CD14-positive monocyte (primary cell): Measurements from ENCODE around the gene SMS. TPM values are rescaled to one million over a fixed set of nuclear protein-coding genes. Genes with fewer than 3 reads are reported as not detected.

Experiments used
- DNase-seq, 3 donors: peaks; one replicate each; pipeline ENCODE4 v3.0.0-alpha.2; 2011 to 2022
- H2AFZ ChIP-seq: 2 replicates; pipeline ENCODE4 v1.6.0; 2012; ENCODE audit warnings: mild to moderate bottlenecking, low read depth, low read length, inconsistent platforms; ENCODE audit not compliant: insufficient read depth, poor library complexity, severe bottlenecking
- H3K27ac ChIP-seq, 2 donors: 1 replicate in 1 of 2; 2 replicates in 1 of 2; pipeline ENCODE4 v1.5.1; 2012 to 2013; ENCODE audit warnings: low read length in 2 of 2, control low read depth in 1 of 2, inconsistent platforms in 1 of 2, low read depth in 1 of 2, mild to moderate bottlenecking in 1 of 2
- H3K27me3 ChIP-seq, 2 donors: one replicate each; pipeline versions ENCODE4 v1.6.0 to v1.6.1; 2011 to 2013; ENCODE audit warnings: low read length in 2 of 2; ENCODE audit not compliant: control insufficient read depth in 2 of 2, insufficient read depth in 2 of 2
- H3K36me3 ChIP-seq, 2 donors: replicated peaks in 1 of 2; 1 replicate in 1 of 2; 2 replicates in 1 of 2; pipeline versions ENCODE4 v1.5.1 to v1.6.1; 2012 to 2013; ENCODE audit warnings: low read length in 2 of 2, control low read depth in 1 of 2, inconsistent platforms in 1 of 2, mild to moderate bottlenecking in 1 of 2; ENCODE audit not compliant: insufficient read depth in 2 of 2, control insufficient read depth in 1 of 2
- H3K4me1 ChIP-seq, 2 donors: 1 replicate in 1 of 2; 2 replicates in 1 of 2; pipeline versions ENCODE4 v1.5.1 to v1.6.1; 2012 to 2013; ENCODE audit warnings: low read length in 2 of 2, control low read depth in 1 of 2, inconsistent platforms in 1 of 2, mild to moderate bottlenecking in 1 of 2, moderate library complexity in 1 of 2; ENCODE audit not compliant: insufficient read depth in 2 of 2, control insufficient read depth in 1 of 2
- H3K4me2 ChIP-seq: replicated peaks from 2 replicates; pipeline ENCODE3; 2012; ENCODE audit warnings: low read length, moderate library complexity, mild to moderate bottlenecking; ENCODE audit not compliant: poor library complexity, severe bottlenecking; ENCODE audit errors: extremely low read depth
- H3K4me3 ChIP-seq, 3 experiments: fragments of 200-600 bp in 1 of 3; sonication (generic) in 1 of 3; replicated peaks in 1 of 3; 1 replicate in 2 of 3; 2 replicates in 1 of 3; pipeline ENCODE4 v1.5.1; 2011 to 2013; ENCODE audit warnings: low read length in 3 of 3, mild to moderate bottlenecking in 3 of 3, control low read depth in 2 of 3, low read depth in 2 of 3, inconsistent platforms in 1 of 3, moderate library complexity in 1 of 3
- H3K79me2 ChIP-seq: 2 replicates; pipeline ENCODE4 v1.6.0; 2012; ENCODE audit warnings: mild to moderate bottlenecking, control low read depth, inconsistent platforms, low read length, moderate library complexity; ENCODE audit not compliant: insufficient read depth
- H3K9ac ChIP-seq: 2 replicates; pipeline ENCODE4 v1.6.0; 2017; ENCODE audit warnings: low read length, mild to moderate bottlenecking; ENCODE audit not compliant: insufficient read depth, poor library complexity, severe bottlenecking
- H3K9me3 ChIP-seq, 2 donors: replicated peaks in 1 of 2; 1 replicate in 1 of 2; 2 replicates in 1 of 2; pipeline versions ENCODE4 v1.5.1 to v1.6.1; 2012 to 2013; ENCODE audit warnings: low read length in 2 of 2, control low read depth in 1 of 2; ENCODE audit not compliant: control insufficient read depth in 1 of 2, insufficient read depth in 1 of 2
- H4K20me1 ChIP-seq: 2 replicates; pipeline ENCODE4 v1.6.0; 2012; ENCODE audit warnings: mild to moderate bottlenecking, low read length, control low read depth, moderate library complexity; ENCODE audit not compliant: insufficient read depth
- H3K27ac Mint-ChIP-seq, 7 donors: one replicate each; pipeline ENCODE4 v1.8.0; 2020; ENCODE audit warnings: mild to moderate bottlenecking in 7 of 7, mixed read lengths in 7 of 7, moderate library complexity in 6 of 7, inconsistent platforms in 2 of 7
- H3K27me3 Mint-ChIP-seq, 3 donors: one replicate each; pipeline ENCODE4 v1.8.0; 2021 to 2022; ENCODE audit warnings: low read depth in 3 of 3, mild to moderate bottlenecking in 3 of 3, mixed read lengths in 3 of 3, moderate library complexity in 3 of 3, inconsistent platforms in 1 of 3
- H3K36me3 Mint-ChIP-seq, 2 donors: one replicate each; pipeline ENCODE4 v1.8.0; 2020; ENCODE audit warnings: mixed read lengths in 2 of 2, inconsistent platforms in 1 of 2, mild to moderate bottlenecking in 1 of 2
- H3K4me1 Mint-ChIP-seq: one replicate; pipeline ENCODE4 v1.8.0; 2020; ENCODE audit warnings: mild to moderate bottlenecking, mixed read lengths
- H3K4me3 Mint-ChIP-seq, 2 donors: one replicate each; pipeline ENCODE4 v1.8.0; 2020; ENCODE audit warnings: mild to moderate bottlenecking in 2 of 2, mixed read lengths in 2 of 2, moderate library complexity in 1 of 2
- H3K9me3 Mint-ChIP-seq, 7 donors: one replicate each; pipeline ENCODE4 v1.8.0; 2020 to 2022; ENCODE audit warnings: mixed read lengths in 7 of 7, mild to moderate bottlenecking in 6 of 7, moderate library complexity in 6 of 7, inconsistent platforms in 2 of 7
- CTCF ChIP-seq: fragments of 200-600 bp; IDR thresholded peaks from one replicate; pipeline ENCODE4 v1.8.0; 2022; ENCODE audit warnings: antibody characterized with exemption, mild to moderate bottlenecking
- WGBS: methylation state at CpG from one replicate; pipeline ENCODE4 v1.1.5; 2013; ENCODE audit warnings: missing lambda C conversion rate; ENCODE audit not compliant: insufficient coverage; 5-methylcytosine and 5-hydroxymethylcytosine counted together
- intact Hi-C, 2 donors: fragments of 100-400 bp; cut with micrococcal nuclease; formaldehyde crosslinking; loops; one replicate each; pipeline versions ENCODE4 v1.15.0 to v1.15.1; 2023
- polyA plus RNA-seq, 3 donors: library from polyadenylated mRNA; depleted of rRNA in 1 of 3; unstranded in 2 of 3; stranded (reverse) in 1 of 3; fragments of 300-500 nt in 2 of 3; fragments of >200 nt in 1 of 3; fragmentation: Illumina TruSeq in 2 of 3; gene quantifications; 1 replicate in 2 of 3; 2 replicates in 1 of 3; pipeline ENCODE4 v1.2.3, GENCODE V29; 2012 to 2021

The SMS gene
- polyA plus RNA-seq, 3 donors: 24.9 to 75.4 (median 70.8) TPM

GRCh38 chrX:21955403-21956189 lies 15.1 kb downstream of the SMS start:
- intact Hi-C loops: no loop called here
- Histone ChIP-seq H3K4me2 (no peak overlapping the region), H3K9me3 (no peaks in the 10 kb centered on the region), H3K4me3 (no peak overlapping the region), H3K9ac (no peak overlapping the region), H3K27ac (peak overlapping the region in 1 of 2 donors; percentile 27), H3K79me2 (peaks cover 87% of the 10 kb centered on the region), H3K36me3 (no peaks in the 10 kb centered on the region), H2AFZ (no peak overlapping the region), H3K4me1 (peaks cover 13 to 15% of the 10 kb centered on the region in 2 donors), H4K20me1 (peaks cover 82% of the 10 kb centered on the region), H3K27me3 (no peaks in the 10 kb centered on the region)
- peaks cover 0 to 6% of the 10 kb centered on the region in 2 donors for H3K36me3 Mint-ChIP-seq
- H3K27me3 Mint-ChIP-seq: no peaks in the 10 kb centered on the region
- DNase-seq: peak in 2 of 3 donors; percentile 9 to 31
- WGBS: no CpG with 5 or more reads among the region's 7 CpGs
- H3K27ac Mint-ChIP-seq: peak overlapping the region in 6 of 7 donors; percentile 1 to 89 (median 68)
- no peak for TF ChIP-seq CTCF
- peaks cover 52% of the 10 kb centered on the region for H3K4me1 Mint-ChIP-seq
- H3K4me3 Mint-ChIP-seq: peak overlapping the region; percentile 42 to 56
- no peaks in the 10 kb centered on the region for H3K9me3 Mint-ChIP-seq

- no peak for DNase-seq
- H3K4me3 ChIP-seq: no peak overlapping the region
- no peaks in the 10 kb centered on the region for H3K36me3 ChIP-seq
- Mint-ChIP-seq H3K4me3 (no peak overlapping the region), H3K4me1 (peaks cover 58% of the 10 kb centered on the region), H3K27me3 (no peaks in the 10 kb centered on the region), H3K36me3 (peaks cover 0 to 6% of the 10 kb centered on the region in 2 donors), H3K27ac (peak overlapping the region in 2 of 7 donors; percentile 26 to 54), H3K9me3 (no peaks in the 10 kb centered on the region)
- 93% methylated on average over 3 of the region's 7 CpGs for WGBS
- no peak overlapping the region for H3K27ac ChIP-seq
- TF ChIP-seq CTCF: no peak
- no peaks in the 10 kb centered on the region for H3K9me3 ChIP-seq
- peaks cover 88% of the 10 kb centered on the region for H4K20me1 ChIP-seq
- no peaks in the 10 kb centered on the region for H3K27me3 ChIP-seq
- H3K9ac ChIP-seq: no peak overlapping the region
- no peak overlapping the region for H3K4me2 ChIP-seq
- H2AFZ ChIP-seq: no peak overlapping the region
- H3K4me1 ChIP-seq: peaks cover 13 to 15% of the 10 kb centered on the region in 2 donors
- H3K79me2 ChIP-seq: peaks cover 92% of the 10 kb centered on the region
- intact Hi-C loops: no loop called here
These were observed 16.3 kb downstream of the SMS start for GRCh38 chrX:21956783-21957182.
